Esophagus squamous epithelium (tissue), 4 donors: ENCODE results near the gene TMC3.

Experiments
- CTCF ChIP-seq, 6 experiments: fragments of 450-650 bp in 4 of 6; fragments of 200-600 bp in 2 of 6; sonication (generic) in 2 of 6; IDR thresholded peaks; one replicate each; pipeline ENCODE4 v1.5.1; 2016 to 2019; ENCODE audit warnings: antibody characterized with exemption in 6 of 6, mild to moderate bottlenecking in 4 of 6, moderate library complexity in 4 of 6
- POLR2A ChIP-seq, 4 donors: fragments of 450-650 bp; IDR thresholded peaks; one replicate each; pipeline ENCODE4 v1.6.1; 2017; ENCODE audit warnings: antibody characterized with exemption in 4 of 4, mild to moderate bottlenecking in 4 of 4, moderate library complexity in 3 of 4

GRCh38 chr15:81407718-81408117 lies 33.7 kb upstream of the TMC3 start:
- TF ChIP-seq CTCF (IDR thresholded peaks at IDR 0.05) = no peak
- no peak for TF ChIP-seq POLR2A (IDR thresholded peaks at IDR 0.05)
